Right cardiac atrium (tissue), 5 donors: ENCODE results near the gene PRRX1. TPM values are rescaled to one million over a fixed set of nuclear protein-coding genes. Genes with fewer than 3 reads are reported as not detected.
A peak's percentile ranks its signal among the peaks of the same experiment; 100 is the strongest.

Source experiments
- ATAC-seq, 2 donors: fragments of 200-7000 bp; cut with Tn5 transposase; one replicate each; pipeline versions ENCODE4 v1.8.0 to v1.9.1; 2020; ENCODE audit warnings: moderate library complexity in 2 of 2, mild to moderate bottlenecking in 1 of 2
- DNase-seq, 3 donors: peaks; one replicate each; pipeline ENCODE4 v3.0.0-alpha.2; 2020
- H3K27ac ChIP-seq: one replicate; pipeline ENCODE4 v1.5.1; 2013; ENCODE audit warnings: mild to moderate bottlenecking, low read length, control low read depth, moderate library complexity
- H3K27me3 ChIP-seq: one replicate; pipeline ENCODE4 v1.6.1; 2013; ENCODE audit not compliant: control insufficient read depth, insufficient read depth
- H3K4me1 ChIP-seq: one replicate; pipeline ENCODE4 v1.6.1; 2013; ENCODE audit warnings: low read length; ENCODE audit not compliant: control insufficient read depth, insufficient read depth
- H3K4me3 ChIP-seq: one replicate; pipeline ENCODE4 v1.5.1; 2013; ENCODE audit warnings: low read length, control low read depth
- H3K9me3 ChIP-seq: one replicate; pipeline ENCODE4 v1.6.1; 2013; ENCODE audit warnings: low read length; ENCODE audit not compliant: control insufficient read depth
- whole genome bisulfite sequencing: extraction: QIAGEN DNeasy Blood & Tissue Kit; methylation state at CpG from one replicate; pipeline ENCODE4 v1.1.7; 2013; 5-methylcytosine and 5-hydroxymethylcytosine counted together
- intact Hi-C, 4 donors: fragments of 100-400 bp; cut with DNase I; formaldehyde crosslinking; loops; one replicate each; pipeline versions ENCODE4 v1.11.0 to v1.14.0; 2022 to 2023
- polyA plus RNA-seq: library from polyadenylated mRNA; stranded (reverse); fragments of 200-250 nt; gene quantifications from one replicate; pipeline ENCODE4 v1.2.3, GENCODE V29; 2013
- total RNA-seq, 4 donors: library from RNA; stranded (reverse); fragmentation: NEBNext Ultra II Directional; extraction: Animal tissue kit (Norgen Biotek cat#: 25700); gene quantifications; one replicate each; pipeline ENCODE4 v1.2.1, GENCODE V29; 2021
- donor health status: healthy with polysubstance abuse.
- donor health status: DM: no; HTN: yes; CAD: no.
- donor health status: DM: no; HTN: no; CAD: no.
- donor health status: DM: no; HTN: yes; CAD: no; lungs with severe emphysema.
- donor health status: DM: yes; HTN: yes; CAD: no.

Gene PRRX1
- total and polyA plus RNA-seq, 5 donors = 39.9 to 72.8 (median 60.8) TPM

- H3K27me3 ChIP-seq = no peaks in the 10 kb centered on the region
- DNase-seq = no peak
- no peak overlapping the region for H3K27ac ChIP-seq
- H3K4me1 ChIP-seq = peaks cover 2% of the 10 kb centered on the region
- 15% methylated on average over 2 of the region's 2 CpGs for WGBS
- intact Hi-C loops = no loop called here
- no peak overlapping the region for H3K4me3 ChIP-seq
- no peaks in the 10 kb centered on the region for H3K9me3 ChIP-seq
- ATAC-seq = peak; percentile 85 to 86
Measured at GRCh38 chr1:170692866-170693575, 29.1 kb downstream of the PRRX1 start.

GRCh38 chr1:170694172-170694926 is 30.4 kb downstream of the PRRX1 start:
- DNase-seq = no peak
- intact Hi-C loops = no loop called here
- no peak for ATAC-seq
- Histone ChIP-seq H3K9me3 (no peaks in the 10 kb centered on the region), H3K4me1 (peaks cover 2% of the 10 kb centered on the region), H3K27me3 (no peaks in the 10 kb centered on the region), H3K27ac (no peak overlapping the region), H3K4me3 (no peak overlapping the region)
- WGBS = 50% methylated on average over 6 of the region's 6 CpGs

- WGBS = 55% methylated on average over 6 of the region's 6 CpGs
- intact Hi-C loops = no loop called here
- Histone ChIP-seq H3K4me3 (no peak overlapping the region), H3K27ac (peak overlapping the region; percentile 75), H3K9me3 (no peaks in the 10 kb centered on the region), H3K27me3 (no peaks in the 10 kb centered on the region), H3K4me1 (peaks cover 4% of the 10 kb centered on the region)
- DNase-seq (no peak), ATAC-seq (no peak)
Measured at GRCh38 chr1:170695955-170696590, 32.1 kb downstream of the PRRX1 start.

- DNase-seq = no peak
- Histone ChIP-seq H3K4me1 (peaks cover 4% of the 10 kb centered on the region), H3K4me3 (no peak overlapping the region), H3K9me3 (no peaks in the 10 kb centered on the region), H3K27me3 (no peaks in the 10 kb centered on the region), H3K27ac (peak overlapping the region; percentile 82)
- peak; percentile 28 to 30 for ATAC-seq
- intact Hi-C loops = no loop called here
- 24% methylated on average over 6 of the region's 6 CpGs for WGBS
Measured at GRCh38 chr1:170696591-170697290, 32.8 kb downstream of the PRRX1 start.

GRCh38 chr1:170697316-170697715 is 33.4 kb downstream of the PRRX1 start:
- no peak overlapping the region for H3K4me3 ChIP-seq
- ATAC-seq (no peak), DNase-seq (no peak)
- no peak overlapping the region for H3K27ac ChIP-seq
- intact Hi-C loops = no loop called here
- no peaks in the 10 kb centered on the region for H3K27me3 ChIP-seq
- H3K9me3 ChIP-seq = no peaks in the 10 kb centered on the region
- H3K4me1 ChIP-seq = peaks cover 4% of the 10 kb centered on the region

- 30% methylated on average over 11 of the region's 11 CpGs for WGBS
- Histone ChIP-seq H3K27me3 (no peaks in the 10 kb centered on the region), H3K27ac (peak overlapping the region; percentile 99), H3K4me1 (peaks cover 4% of the 10 kb centered on the region), H3K4me3 (peak overlapping the region; percentile 16), H3K9me3 (no peaks in the 10 kb centered on the region)
- intact Hi-C loops = no loop called here
- DNase-seq (peak; percentile 29 to 72 (median 52)), ATAC-seq (peak; percentile 77 to 83)
Measured at GRCh38 chr1:170698301-170699275, 34.7 kb downstream of the PRRX1 start.

GRCh38 chr1:170699696-170700095 is 35.8 kb downstream of the PRRX1 start:
- ATAC-seq (no peak), DNase-seq (no peak)
- 73% methylated on average over 8 of the region's 8 CpGs for WGBS
- Histone ChIP-seq H3K27ac (peak overlapping the region; percentile 52), H3K27me3 (no peaks in the 10 kb centered on the region), H3K4me3 (no peak overlapping the region), H3K4me1 (peaks cover 4% of the 10 kb centered on the region), H3K9me3 (no peaks in the 10 kb centered on the region)
- intact Hi-C loops = no loop called here

GRCh38 chr1:170700842-170701615 is 37.1 kb downstream of the PRRX1 start:
- H3K4me1 ChIP-seq = peaks cover 3% of the 10 kb centered on the region
- intact Hi-C loops = no loop called here
- 68% methylated on average over 1 of the region's 1 CpG for WGBS
- peak overlapping the region; percentile 64 for H3K27ac ChIP-seq
- ATAC-seq (no peak), DNase-seq (no peak)
- H3K4me3 ChIP-seq = no peak overlapping the region
- H3K9me3 ChIP-seq = no peaks in the 10 kb centered on the region
- H3K27me3 ChIP-seq = no peaks in the 10 kb centered on the region

GRCh38 chr1:170701962-170702361 is 38.0 kb downstream of the PRRX1 start:
- H3K27ac ChIP-seq = no peak overlapping the region
- WGBS = 90% methylated on average over 12 of the region's 12 CpGs
- H3K9me3 ChIP-seq = no peaks in the 10 kb centered on the region
- peaks cover 2% of the 10 kb centered on the region for H3K4me1 ChIP-seq
- no peak for ATAC-seq
- intact Hi-C loops = no loop called here
- no peak for DNase-seq
- no peak overlapping the region for H3K4me3 ChIP-seq
- H3K27me3 ChIP-seq = no peaks in the 10 kb centered on the region
